K562 (cell line): ENCODE measurements around the gene OXSR1. TPM values are rescaled to one million over a fixed set of nuclear protein-coding genes. Genes with fewer than 3 reads are reported as not detected.

Experiments used
- ATAC-seq: fragments of 200-7000 bp; cut with Tn5 transposase; 3 replicates; pipeline ENCODE4 v1.9.1; 2020; ENCODE audit warnings: moderate library complexity
- BruUV-seq: library from RNA; stranded (reverse); fragments of 400-500 nt; replicated peaks from 2 replicates; lab custom pipeline; 2021; lab: Mats Ljungman, UMichigan
- CTCF ChIA-PET: fragments of 300-600 bp; formaldehyde crosslinking; extraction: SDS; loops from one replicate; lab custom pipeline; 2021; ENCODE audit warnings: low intra/inter-chr PET ratio; lab: Yijun Ruan, JAX
- POLR2A ChIA-PET: fragments of 300-600, 350-650 bp; sonication (Branson Sonifier 250); formaldehyde crosslinking; extraction: SDS; loops from one replicate; lab custom pipeline; 2021; ENCODE audit warnings: antibody characterized with exemption, inconsistent platforms; lab: Yijun Ruan, JAX
- DNase-seq, 4 experiments: peaks; one replicate each; pipeline versions ENCODE4 v3.0.0 to v3.0.0-alpha.2; 2011 to 2018; ENCODE audit warnings: low spot score in 3 of 4, mixed read lengths in 3 of 4; ENCODE audit errors: extremely low read depth in 1 of 4
- FAIRE-seq: peaks from 2 replicates; lab custom pipeline; 2011; peaks lifted over from hg19 to GRCh38; lab: Jason Lieb, UNC
- H2AFZ ChIP-seq: 2 replicates; pipeline ENCODE4 v1.6.0; 2011; ENCODE audit warnings: low read depth, low read length, control low read depth, inconsistent platforms
- H3K27ac ChIP-seq: fragments of 200-600 bp; 3 replicates; pipeline ENCODE4 v1.8.0; 2011; ENCODE audit warnings: low read depth, mild to moderate bottlenecking, control low read depth, inconsistent platforms, low read length, moderate library complexity, mixed read lengths; ENCODE audit errors: extremely low read depth
- H3K27me3 ChIP-seq, 2 experiments: fragments of 300-600 bp in 1 of 2; 2 replicates in 1 of 2; 3 replicates in 1 of 2; pipeline versions ENCODE4 v1.6.0 to v1.8.0; 2011; ENCODE audit warnings: inconsistent platforms in 2 of 2, low read length in 2 of 2, mild to moderate bottlenecking in 1 of 2, mixed read lengths in 1 of 2, moderate library complexity in 1 of 2; ENCODE audit not compliant: control insufficient read depth in 2 of 2, insufficient read depth in 2 of 2
- H3K36me3 ChIP-seq: fragments of 300-600 bp; 3 replicates; pipeline ENCODE4 v1.8.0; 2011; ENCODE audit warnings: mild to moderate bottlenecking, low read length, inconsistent platforms; ENCODE audit not compliant: control insufficient read depth, insufficient read depth
- H3K4me1 ChIP-seq, 2 experiments: fragments of 200-600 bp in 1 of 2; replicated peaks in 1 of 2; 2 replicates in 1 of 2; 3 replicates in 1 of 2; pipeline versions ENCODE4 v1.5.1 to v1.8.0; 2011; ENCODE audit warnings: inconsistent platforms in 2 of 2, low read length in 2 of 2, mild to moderate bottlenecking in 1 of 2, mixed read lengths in 1 of 2, moderate library complexity in 1 of 2; ENCODE audit not compliant: control insufficient read depth in 2 of 2, insufficient read depth in 2 of 2
- H3K4me2 ChIP-seq: 2 replicates; pipeline ENCODE4 v1.6.1; 2011; ENCODE audit warnings: low read length, control low read depth, inconsistent platforms, mixed read lengths; ENCODE audit not compliant: insufficient read depth
- H3K4me3 ChIP-seq: fragments of 200-600 bp; sonication (generic), shearing (Covaris generic); 2 replicates; pipeline ENCODE4 v1.5.1; 2016; ENCODE audit warnings: control low read depth, inconsistent platforms
- H3K79me2 ChIP-seq: fragments of 200-600 bp; 3 replicates; pipeline ENCODE4 v1.8.0; 2011; ENCODE audit warnings: low read length, inconsistent platforms; ENCODE audit not compliant: control insufficient read depth, insufficient read depth
- H3K9ac ChIP-seq, 2 experiments: 2 replicates each; pipeline versions ENCODE4 v1.6.0 to v1.6.1; 2011; ENCODE audit warnings: low read depth in 2 of 2, low read length in 2 of 2, control low read depth in 1 of 2, inconsistent platforms in 1 of 2, mild to moderate bottlenecking in 1 of 2, mixed read lengths in 1 of 2; ENCODE audit not compliant: insufficient read depth in 1 of 2
- H3K9me1 ChIP-seq: one replicate; pipeline ENCODE4 v1.6.0; 2011; ENCODE audit warnings: inconsistent platforms, mild to moderate bottlenecking, low read length, moderate library complexity; ENCODE audit not compliant: control insufficient read depth, insufficient read depth
- H3K9me3 ChIP-seq: replicated peaks from 2 replicates; pipeline ENCODE4 v1.5.1; 2011; ENCODE audit warnings: low read depth, low read length, inconsistent platforms; ENCODE audit not compliant: control insufficient read depth, insufficient read depth
- H4K20me1 ChIP-seq: replicated peaks from 2 replicates; pipeline ENCODE4 v1.6.1; 2011; ENCODE audit warnings: low read length, inconsistent platforms, mixed read lengths; ENCODE audit not compliant: control insufficient read depth, insufficient read depth
- ARHGAP35 ChIP-seq: fragments of 450-650 bp; IDR thresholded peaks from 2 replicates; pipeline ENCODE4 v1.6.1; 2018; ENCODE audit not compliant: partially characterized antibody
- DACH1 ChIP-seq: fragments of 450-650 bp; IDR thresholded peaks from 2 replicates; pipeline ENCODE4 v1.6.1; 2018; ENCODE audit not compliant: partially characterized antibody
- E2F8 ChIP-seq: fragments of 450-650 bp; IDR thresholded peaks from 2 replicates; pipeline ENCODE4 v1.7.1; 2018; ENCODE audit warnings: mild to moderate bottlenecking, low read depth; ENCODE audit not compliant: partially characterized antibody
- GATA2 ChIP-seq: sonication (generic); formaldehyde crosslinking; IDR thresholded peaks from 2 replicates; pipeline ENCODE4 v1.4.0; 2020; ENCODE audit warnings: mild to moderate bottlenecking, missing genetic modification reagents
- GATAD2B ChIP-seq: fragments of 450-650 bp; IDR thresholded peaks from 2 replicates; pipeline ENCODE4 v1.6.1; 2017; ENCODE audit warnings: mild to moderate bottlenecking, borderline replicate concordance
- HDAC1 ChIP-seq, 2 experiments: fragments of 450-650 bp; IDR thresholded peaks; 2 replicates each; pipeline ENCODE4 v1.6.1; 2016 to 2017; ENCODE audit warnings: inconsistent platforms in 1 of 2, mild to moderate bottlenecking in 1 of 2, moderate library complexity in 1 of 2
- MCM7 ChIP-seq, 2 experiments: fragments of 450-650 bp; IDR thresholded peaks; 2 replicates each; pipeline ENCODE4 v1.6.1; 2016 to 2018
- MTA1 ChIP-seq: fragments of 450-650 bp; IDR thresholded peaks from 2 replicates; pipeline ENCODE4 v1.6.1; 2017; ENCODE audit warnings: borderline replicate concordance
- RAD21 ChIP-seq, 2 experiments: fragments of 250-450 bp in 1 of 2; fragments of 450-650 bp in 1 of 2; sonication (Bioruptor Pico) in 1 of 2; formaldehyde crosslinking in 1 of 2; IDR thresholded peaks in 1 of 2; conservative IDR thresholded peaks in 1 of 2; 2 replicates each; pipeline versions ENCODE4 v1.4.0 to v1.8.0; 2020 to 2022; ENCODE audit warnings: mild to moderate bottlenecking in 2 of 2, moderate library complexity in 1 of 2
- SMARCA5 ChIP-seq: fragments of 450-650 bp; IDR thresholded peaks from 2 replicates; pipeline ENCODE4 v1.6.1; 2016
- ZBTB2 ChIP-seq: fragments of 450-650 bp; IDR thresholded peaks from 2 replicates; pipeline ENCODE4 v1.6.1; 2016; ENCODE audit warnings: antibody characterized with exemption
- ZNF280B ChIP-seq: fragments of 250-450 bp; sonication (Bioruptor Pico); IDR thresholded peaks from 2 replicates; pipeline ENCODE4 v1.5.1; 2021; ENCODE audit warnings: mild to moderate bottlenecking
- ZNF444 ChIP-seq: fragments of 250-450 bp; sonication (Bioruptor Pico); IDR thresholded peaks from 2 replicates; pipeline ENCODE4 v1.4.0; 2020; ENCODE audit warnings: mild to moderate bottlenecking, moderate library complexity
- WGBS: fragments of 100-300 bp; shearing (Covaris generic); methylation state at CpG from one replicate; pipeline ENCODE4 v1.1.6; 2016; ENCODE audit warnings: low coverage, mixed read lengths; ENCODE audit not compliant: insufficient coverage; ENCODE audit errors: missing lambda C conversion rate; 5-methylcytosine and 5-hydroxymethylcytosine counted together
- in situ Hi-C: fragments of 300-500 bp; cut with MboI; formaldehyde crosslinking; loops from 4 replicates; pipeline ENCODE4 v1.15.0; 2018; ENCODE audit warnings: inconsistent platforms, mixed read lengths
- intact Hi-C: fragments of 100-400 bp; cut with micrococcal nuclease; formaldehyde crosslinking; loops from 2 replicates; pipeline ENCODE4 v1.14.2; 2022
- polyA plus RNA-seq, 8 experiments: library from polyadenylated mRNA; depleted of rRNA in 4 of 8; stranded (reverse) in 5 of 8; unstranded in 3 of 8; fragments of >200 nt; fragmentation: Nextera tagmentation in 2 of 8; fragmentation: Illumina TruSeq in 1 of 8; extraction: Ambion mirVana in 2 of 8; extraction: Trizol in 1 of 8; gene quantifications; 2 replicates each; pipeline versions ENCODE4 v1.2.1 to v1.2.3, GENCODE V29; 2011 to 2014; ENCODE audit warnings: inconsistent platforms in 1 of 8, missing spikeins in 1 of 8
- total RNA-seq, 7 experiments: library from RNA; depleted of rRNA in 6 of 7; stranded (reverse); fragments of >200 nt in 6 of 7; fragmentation: Illumina TruSeq in 2 of 7; extraction: Trizol in 2 of 7; gene quantifications; 2 replicates each; pipeline versions ENCODE4 v1.2.1 to v1.2.3, GENCODE V29; 2011 to 2021; ENCODE audit warnings: low replicate concordance in 1 of 7
- TF ChIP-seq, protein P1 (sequence below), 3 experiments: IDR thresholded peaks in 2 of 3; conservative IDR thresholded peaks in 1 of 3; 2 replicates each; pipeline ENCODE4 v1.5.1; 2011 to 2012; ENCODE audit warnings: low read length in 3 of 3, mild to moderate bottlenecking in 3 of 3, control low read depth in 2 of 3, improper control_type of control experiment in 1 of 3, inconsistent platforms in 1 of 3, low read depth in 1 of 3, mixed read lengths in 1 of 3, moderate library complexity in 1 of 3; ENCODE audit not compliant: insufficient read depth in 2 of 3

OXSR1 gene
- total and polyA plus RNA-seq, 9 of the 15 experiments (the other 6 are each of a cell fraction or from before 2014, with no cell fraction given) = 15.7 to 87.6 (median 48.7) TPM

- H3K27me3 ChIP-seq = peaks cover 2 to 11% of the 10 kb centered on the region in 2 experiments; a peak in 3 of 5 replicates
- intact Hi-C loops = no loop called here
These were observed 132.8 kb downstream of the OXSR1 start for GRCh38 chr3:38297947-38298711.

More at GRCh38 chr3:38297947-38298711, 132.8 kb downstream of the OXSR1 start:
- no peak overlapping the region for H3K4me3 ChIP-seq
- TF ChIP-seq ZNF280B (CRISPR knock-in tag) (no peak), RAD21 (CRISPR knock-in tag; conservative IDR thresholded peaks at IDR 0.05 in 1 of 2, IDR thresholded peaks at IDR 0.05 in 1 of 2) (0 out of 4 replicates have a peak, but pooled peaks of 1 of the 2 experiments have one; percentile 11), HDAC1 (IDR thresholded peaks at IDR 0.05) (peak in 1 of 2 experiments; percentile 32; a peak in 1 of 4 replicates), ZBTB2 (peak; percentile 76), GATA2 (CRISPR knock-in tag) (peak; percentile 71), DACH1 (peak; percentile 100), SMARCA5 (no peak), GATAD2B (peak; percentile 91), MCM7 (IDR thresholded peaks at IDR 0.05) (peak in 1 of 2 experiments; percentile 95; a peak in 2 of 4 replicates), ARHGAP35 (no peak), E2F8 (no peak), MTA1 (peak; percentile 74), ZNF444 (CRISPR knock-in tag) (no peak)
- TF ChIP-seq, protein P1, sequence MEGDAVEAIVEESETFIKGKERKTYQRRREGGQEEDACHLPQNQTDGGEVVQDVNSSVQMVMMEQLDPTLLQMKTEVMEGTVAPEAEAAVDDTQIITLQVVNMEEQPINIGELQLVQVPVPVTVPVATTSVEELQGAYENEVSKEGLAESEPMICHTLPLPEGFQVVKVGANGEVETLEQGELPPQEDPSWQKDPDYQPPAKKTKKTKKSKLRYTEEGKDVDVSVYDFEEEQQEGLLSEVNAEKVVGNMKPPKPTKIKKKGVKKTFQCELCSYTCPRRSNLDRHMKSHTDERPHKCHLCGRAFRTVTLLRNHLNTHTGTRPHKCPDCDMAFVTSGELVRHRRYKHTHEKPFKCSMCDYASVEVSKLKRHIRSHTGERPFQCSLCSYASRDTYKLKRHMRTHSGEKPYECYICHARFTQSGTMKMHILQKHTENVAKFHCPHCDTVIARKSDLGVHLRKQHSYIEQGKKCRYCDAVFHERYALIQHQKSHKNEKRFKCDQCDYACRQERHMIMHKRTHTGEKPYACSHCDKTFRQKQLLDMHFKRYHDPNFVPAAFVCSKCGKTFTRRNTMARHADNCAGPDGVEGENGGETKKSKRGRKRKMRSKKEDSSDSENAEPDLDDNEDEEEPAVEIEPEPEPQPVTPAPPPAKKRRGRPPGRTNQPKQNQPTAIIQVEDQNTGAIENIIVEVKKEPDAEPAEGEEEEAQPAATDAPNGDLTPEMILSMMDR (IDR thresholded peaks at IDR 0.05 in 2 of 3, conservative IDR thresholded peaks at IDR 0.05 in 1 of 3; ENCODE audit: insufficient read depth in 2 of 3, low read depth in 1 of 3, low read length in 3 of 3) = peak in 1 of 3 experiments; percentile 39; a peak in 2 of 6 replicates
- in situ Hi-C loops = no loop called here
- H3K27ac ChIP-seq = no peak overlapping the region
- no peak for FAIRE-seq
- H3K4me1 ChIP-seq = peaks cover 0 to 4% of the 10 kb centered on the region in 2 experiments; a peak in 1 of 5 replicates
- no peak overlapping the region for H3K9ac ChIP-seq
- H4K20me1 ChIP-seq = no peaks in the 10 kb centered on the region
- H3K9me1 ChIP-seq = no peaks in the 10 kb centered on the region
- 19% methylated on average over 5 of the region's 5 CpGs for WGBS
- no peak overlapping the region for H3K4me2 ChIP-seq
- no peaks in the 10 kb centered on the region for H3K36me3 ChIP-seq
- BruUV-seq = no TSS peak
- no peak for DNase-seq
- ChIA-PET POLR2A (interaction anchor here (0.5 to 0.8 kb wide), 4 partner anchors 29 to 134 kb away, joined by 3 to 4 read pairs (median 3); no protein-coding TSS in a partner anchor), CTCF (no interaction called here)
- H2AFZ ChIP-seq = no peak overlapping the region
- H3K9me3 ChIP-seq = no peaks in the 10 kb centered on the region; the same call in 1 of the 2 replicates
- H3K79me2 ChIP-seq = no peaks in the 10 kb centered on the region
- ATAC-seq = no peak
